ENCODE results near the gene SLC6A1.

The SLC6A1 gene

DNA sequence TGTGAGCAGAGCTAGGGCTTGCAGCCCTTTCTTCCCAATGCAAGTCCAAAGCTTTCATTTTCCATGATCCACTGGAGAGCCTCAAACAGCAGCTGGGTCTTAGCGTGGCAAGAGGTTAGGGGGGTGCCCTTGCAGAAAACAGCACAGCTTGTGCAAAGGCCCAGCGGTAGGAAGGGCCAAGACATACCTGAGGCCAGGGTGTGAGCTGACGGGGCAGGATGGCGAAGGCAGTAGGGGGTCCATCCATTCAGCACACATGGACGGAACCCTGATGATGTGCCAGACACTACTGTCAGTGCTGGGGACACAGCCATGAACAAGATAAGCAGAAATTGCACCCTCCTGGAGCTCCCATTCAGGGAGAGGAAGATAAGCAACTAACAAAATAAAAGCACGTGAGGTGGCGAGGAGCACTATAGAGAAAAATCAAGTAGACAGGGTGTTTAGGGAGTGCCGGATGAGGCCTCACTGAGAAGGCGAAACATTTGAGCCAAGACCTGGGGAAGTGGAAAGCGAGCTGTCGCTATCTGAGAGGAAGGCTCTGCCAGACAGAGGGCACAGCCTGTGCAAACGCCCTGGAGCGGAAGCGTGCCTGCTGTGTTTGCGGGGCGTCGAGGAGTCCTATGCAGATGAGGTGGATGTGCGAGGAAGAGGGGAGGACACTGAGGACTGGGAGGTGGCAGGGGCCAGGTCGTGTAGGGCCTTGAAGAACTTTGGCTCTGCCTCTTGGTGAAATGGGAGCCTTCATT, 43.4 kb downstream of the SLC6A1 start:
- H3K4me2 ChIP-seq (ENCODE audit: low read length): no peak overlapping the region
- no peak overlapping the region for H3K27ac ChIP-seq
- H2AFZ ChIP-seq: no peak overlapping the region
- H3K4me1 ChIP-seq: peaks cover 3% of the 10 kb centered on the region
- no peaks in the 10 kb centered on the region for H3K36me3 ChIP-seq (ENCODE audit: control insufficient read depth, insufficient read depth, low read length)
- H3K79me2 ChIP-seq: no peaks in the 10 kb centered on the region
- no peaks in the 10 kb centered on the region for H3K9me3 ChIP-seq (ENCODE audit: control insufficient read depth, low read length)
- no peaks in the 10 kb centered on the region for H3K27me3 ChIP-seq (ENCODE audit: control insufficient read depth, insufficient read depth, low read length)
- no peak overlapping the region for H3K9ac ChIP-seq
- H3K4me3 ChIP-seq (ENCODE audit: low read depth, low read length): no peak overlapping the region
- no peak for TF ChIP-seq CTCF (IDR thresholded peaks at IDR 0.05)

- H3K79me2 ChIP-seq: no peaks in the 10 kb centered on the region
- H3K9ac ChIP-seq: no peak overlapping the region
- no peaks in the 10 kb centered on the region for H3K27me3 ChIP-seq (ENCODE audit: control insufficient read depth, insufficient read depth, low read length)
- no peaks in the 10 kb centered on the region for H3K9me3 ChIP-seq (ENCODE audit: control insufficient read depth, low read length)
- H3K4me1 ChIP-seq: peaks cover 17% of the 10 kb centered on the region
- H3K27ac ChIP-seq: no peak overlapping the region
- H3K4me2 ChIP-seq (ENCODE audit: low read length): no peak overlapping the region
- H3K4me3 ChIP-seq (ENCODE audit: low read depth, low read length): no peak overlapping the region
- H3K36me3 ChIP-seq (ENCODE audit: control insufficient read depth, insufficient read depth, low read length): no peaks in the 10 kb centered on the region
- TF ChIP-seq CTCF (IDR thresholded peaks at IDR 0.05): no peak
- no peak overlapping the region for H2AFZ ChIP-seq
Observed at GRCh38 chr3:11037241-11037873, 44.8 kb downstream of the SLC6A1 start.

DNA sequence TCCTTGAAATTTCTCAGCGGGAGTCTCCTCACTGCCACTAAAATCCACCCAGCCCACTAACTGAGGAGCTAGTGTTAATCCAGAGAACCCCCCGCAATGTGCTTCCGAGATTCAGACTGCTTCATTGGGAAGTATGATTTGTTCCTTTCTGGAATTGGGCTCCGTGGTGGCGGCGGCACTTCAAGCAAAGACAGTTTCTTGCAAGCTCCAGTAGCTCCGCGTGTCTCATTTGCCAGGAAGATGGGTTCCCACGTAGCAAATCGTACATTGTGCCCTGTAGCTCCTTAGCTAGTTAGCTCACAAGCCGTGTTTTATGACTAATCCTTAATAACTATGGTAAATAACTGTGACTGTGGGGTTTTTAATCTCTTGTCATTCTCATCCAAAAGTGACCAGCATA, 45.4 kb downstream of the SLC6A1 start:
- Histone ChIP-seq H3K27ac (no peak overlapping the region), H2AFZ (no peak overlapping the region)
- TF ChIP-seq CTCF (IDR thresholded peaks at IDR 0.05): no peak

DNA sequence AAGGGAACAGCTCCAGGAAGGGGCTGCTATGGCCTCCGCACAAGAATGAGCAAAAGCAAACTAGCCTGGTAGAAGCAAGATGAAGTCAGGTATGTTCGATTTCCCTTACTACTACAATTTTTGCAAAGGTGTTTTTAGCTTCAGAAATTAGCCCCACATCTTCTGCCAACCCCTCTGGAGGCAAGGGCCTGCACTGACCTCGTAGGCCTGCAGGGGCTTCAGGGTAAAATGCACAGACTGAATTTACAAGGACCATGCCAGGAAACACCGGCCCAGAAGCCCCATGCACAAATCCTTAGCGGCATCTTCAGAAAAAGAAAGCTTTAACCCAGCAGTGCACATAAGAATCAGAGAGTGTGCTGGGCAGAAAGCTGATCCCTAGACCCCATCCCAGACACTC, 53.0 kb downstream of the SLC6A1 start:
- no peak overlapping the region for H3K4me2 ChIP-seq (ENCODE audit: low read length)
- TF ChIP-seq CTCF (IDR thresholded peaks at IDR 0.05): no peak
- no peak overlapping the region for H3K4me3 ChIP-seq (ENCODE audit: low read depth, low read length)
- H3K27me3 ChIP-seq (ENCODE audit: control insufficient read depth, insufficient read depth, low read length): no peaks in the 10 kb centered on the region
- peaks cover 59% of the 10 kb centered on the region for H3K4me1 ChIP-seq
- H3K79me2 ChIP-seq: no peaks in the 10 kb centered on the region
- H3K9ac ChIP-seq: no peak overlapping the region
- peak overlapping the region; percentile 87 for H3K27ac ChIP-seq
- H2AFZ ChIP-seq: peak overlapping the region; percentile 10
- no peaks in the 10 kb centered on the region for H3K36me3 ChIP-seq (ENCODE audit: control insufficient read depth, insufficient read depth, low read length)
- H3K9me3 ChIP-seq (ENCODE audit: control insufficient read depth, low read length): no peaks in the 10 kb centered on the region

More for the DNA sequence above, 45.4 kb downstream of the SLC6A1 start:
- H3K9me3 ChIP-seq (ENCODE audit: control insufficient read depth, low read length): no peaks in the 10 kb centered on the region
- no peaks in the 10 kb centered on the region for H3K36me3 ChIP-seq (ENCODE audit: control insufficient read depth, insufficient read depth, low read length)
- H3K4me1 ChIP-seq: peaks cover 20% of the 10 kb centered on the region
- no peaks in the 10 kb centered on the region for H3K79me2 ChIP-seq
- H3K27me3 ChIP-seq (ENCODE audit: control insufficient read depth, insufficient read depth, low read length): no peaks in the 10 kb centered on the region
- H3K4me3 ChIP-seq (ENCODE audit: low read depth, low read length): no peak overlapping the region
- H3K9ac ChIP-seq: no peak overlapping the region
- H3K4me2 ChIP-seq (ENCODE audit: low read length): no peak overlapping the region
